Right lobe of liver (tissue), 6 donors: Measurements from ENCODE around the gene CBLL1. TPM values are rescaled to one million over a fixed set of nuclear protein-coding genes. Genes with fewer than 3 reads are reported as not detected.

Experiments
- ATAC-seq, 4 donors: fragments of 200-7000 bp; cut with Tn5 transposase; one replicate each; pipeline ENCODE4 v1.9.1; 2020; ENCODE audit warnings: mild to moderate bottlenecking in 4 of 4, moderate library complexity in 4 of 4
- DNase-seq, 3 donors: peaks; one replicate each; pipeline ENCODE4 v3.0.0-alpha.2; 2020
- H3K27ac ChIP-seq, 3 donors: fragments of 200-600 bp; one replicate each; pipeline ENCODE4 v1.8.0; 2022
- H3K27me3 ChIP-seq, 2 donors: fragments of 200-600 bp; one replicate each; pipeline ENCODE4 v1.8.0; 2022
- H3K36me3 ChIP-seq, 4 donors: fragments of 200-600 bp; sonication (generic) in 1 of 4; one replicate each; pipeline versions ENCODE4 v1.5.1 to v1.8.0; 2017 to 2022; ENCODE audit warnings: control low read depth in 1 of 4
- H3K4me1 ChIP-seq, 4 donors: fragments of 200-600 bp; sonication (generic) in 1 of 4; one replicate each; pipeline versions ENCODE4 v1.5.1 to v1.8.0; 2017 to 2022; ENCODE audit warnings: control low read depth in 1 of 4
- H3K4me3 ChIP-seq, 3 donors: fragments of 200-600 bp; one replicate each; pipeline ENCODE4 v1.8.0; 2022
- H3K9me3 ChIP-seq, 4 donors: fragments of 200-600 bp; sonication (generic) in 1 of 4; one replicate each; pipeline versions ENCODE4 v1.5.1 to v1.8.0; 2017 to 2022; ENCODE audit warnings: control low read depth in 1 of 4
- POLR2A ChIP-seq: fragments of 450-650 bp; IDR thresholded peaks from one replicate; pipeline ENCODE4 v1.6.1; 2017; ENCODE audit warnings: antibody characterized with exemption, mild to moderate bottlenecking
- WGBS: methylation state at CpG from one replicate; pipeline ENCODE4 v1.1.6; 2018; ENCODE audit warnings: low coverage, low lambda C conversion rate; ENCODE audit not compliant: insufficient coverage; ENCODE audit errors: missing lambda C conversion rate; 5-methylcytosine and 5-hydroxymethylcytosine counted together
- intact Hi-C, 2 donors: fragments of 100-400 bp; cut with DNase I; formaldehyde crosslinking; loops; one replicate each; pipeline versions ENCODE4 v1.11.2 to v1.14.1; 2022
- total RNA-seq, 6 experiments: library from RNA; depleted of rRNA in 2 of 6; stranded (reverse); fragments of >200 nt in 2 of 6; fragmentation: NEBNext Ultra II Directional in 3 of 6; extraction: Animal tissue kit (Norgen Biotek cat#: 25700) in 3 of 6; gene quantifications; one replicate each; pipeline versions ENCODE4 v1.1.0 to v1.2.4, GENCODE V29; 2016 to 2023
- TF ChIP-seq, protein P1 (sequence below), 4 donors: fragments of 200-600 bp in 3 of 4; fragments of 450-650 bp in 1 of 4; IDR thresholded peaks; one replicate each; pipeline versions ENCODE4 v1.5.1 to v1.8.0; 2016 to 2022; ENCODE audit warnings: antibody characterized with exemption in 4 of 4, mild to moderate bottlenecking in 2 of 4
- donor health status: DM: no; HTN: yes; CAD: no.
- donor health status: DM: no; HTN: no; CAD: no.
- donor health status: DM: no; HTN: no; CAD: no.
- donor health status: DM: no; HTN: yes; CAD: no.
- donor health status: DM: no; HTN: yes; CAD: no.

Gene CBLL1
- total RNA-seq, 6 experiments from 2014 or later = 5.8 to 11.6 (median 8.5) TPM

DNA sequence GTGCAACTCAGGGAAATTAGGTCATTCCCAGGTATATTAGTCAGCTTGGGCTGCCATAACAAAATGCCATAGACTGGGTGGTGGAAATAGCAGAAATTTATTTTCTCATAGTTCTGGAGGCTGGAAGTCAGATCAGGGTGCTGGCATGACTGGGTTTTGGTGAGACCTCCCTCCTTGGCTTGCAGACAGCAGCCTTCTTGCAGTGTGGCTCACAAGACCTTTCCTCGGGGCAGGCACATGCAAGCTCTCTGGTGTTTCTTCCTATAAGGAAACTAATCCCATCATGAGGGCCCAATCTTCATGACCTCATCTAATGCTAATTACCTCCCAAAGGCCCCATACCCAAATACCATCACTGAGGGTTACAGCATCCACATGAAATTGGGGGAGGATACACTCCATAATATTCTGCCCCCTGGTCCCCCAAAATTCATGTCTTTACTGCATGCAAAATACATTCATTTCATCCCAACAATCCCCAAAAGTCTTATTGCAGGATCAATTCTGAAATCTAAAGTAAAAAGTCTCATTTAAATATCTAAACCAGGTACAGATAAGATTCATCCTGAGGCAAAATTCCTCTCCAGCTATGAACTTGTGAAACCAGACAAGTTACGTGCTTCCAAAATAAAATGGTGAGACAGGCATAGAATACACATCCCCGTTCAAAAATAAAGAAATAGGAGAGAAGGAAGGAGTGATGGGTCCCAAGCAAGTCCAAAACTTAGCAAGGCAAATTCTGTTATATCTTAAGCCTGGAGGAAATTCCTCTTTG is 17.4 kb upstream of the CBLL1 start:
- H3K36me3 ChIP-seq = no peaks in the 10 kb centered on the region
- no peaks in the 10 kb centered on the region for H3K27me3 ChIP-seq
- ATAC-seq (no peak), DNase-seq (no peak)
- WGBS = 53% methylated on average over 2 of the region's 3 CpGs
- no peak for TF ChIP-seq POLR2A
- TF ChIP-seq, protein P1, sequence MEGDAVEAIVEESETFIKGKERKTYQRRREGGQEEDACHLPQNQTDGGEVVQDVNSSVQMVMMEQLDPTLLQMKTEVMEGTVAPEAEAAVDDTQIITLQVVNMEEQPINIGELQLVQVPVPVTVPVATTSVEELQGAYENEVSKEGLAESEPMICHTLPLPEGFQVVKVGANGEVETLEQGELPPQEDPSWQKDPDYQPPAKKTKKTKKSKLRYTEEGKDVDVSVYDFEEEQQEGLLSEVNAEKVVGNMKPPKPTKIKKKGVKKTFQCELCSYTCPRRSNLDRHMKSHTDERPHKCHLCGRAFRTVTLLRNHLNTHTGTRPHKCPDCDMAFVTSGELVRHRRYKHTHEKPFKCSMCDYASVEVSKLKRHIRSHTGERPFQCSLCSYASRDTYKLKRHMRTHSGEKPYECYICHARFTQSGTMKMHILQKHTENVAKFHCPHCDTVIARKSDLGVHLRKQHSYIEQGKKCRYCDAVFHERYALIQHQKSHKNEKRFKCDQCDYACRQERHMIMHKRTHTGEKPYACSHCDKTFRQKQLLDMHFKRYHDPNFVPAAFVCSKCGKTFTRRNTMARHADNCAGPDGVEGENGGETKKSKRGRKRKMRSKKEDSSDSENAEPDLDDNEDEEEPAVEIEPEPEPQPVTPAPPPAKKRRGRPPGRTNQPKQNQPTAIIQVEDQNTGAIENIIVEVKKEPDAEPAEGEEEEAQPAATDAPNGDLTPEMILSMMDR (IDR thresholded peaks at IDR 0.05) = no peak
- H3K4me1 ChIP-seq = no peaks in the 10 kb centered on the region
- no peak overlapping the region for H3K27ac ChIP-seq
- intact Hi-C loops = loop anchor here (10.0 kb wide), 1 partner anchor 262 kb away; no protein-coding TSS in a partner anchor
- no peak overlapping the region for H3K4me3 ChIP-seq
- no peaks in the 10 kb centered on the region for H3K9me3 ChIP-seq

- Histone ChIP-seq H3K27me3 (no peaks in the 10 kb centered on the region), H3K4me1 (no peaks in the 10 kb centered on the region), H3K27ac (no peak overlapping the region), H3K9me3 (no peaks in the 10 kb centered on the region), H3K4me3 (no peak overlapping the region), H3K36me3 (no peaks in the 10 kb centered on the region)
- DNase-seq (no peak), ATAC-seq (no peak)
- no peak for TF ChIP-seq POLR2A
- TF ChIP-seq, protein P1 (IDR thresholded peaks at IDR 0.05) = no peak
- intact Hi-C loops = loop anchor here (10.0 kb wide), 1 partner anchor 263 kb away; no protein-coding TSS in a partner anchor
Measured at GRCh38 chr7:107728276-107728675, 15.7 kb upstream of the CBLL1 start.

GRCh38 chr7:107742678-107743566 is 1.0 kb upstream of the CBLL1 start:
- DNase-seq (peak; percentile 69 to 77 (median 73)), ATAC-seq (peak; percentile 47 to 65 (median 58))
- whole genome bisulfite sequencing = 14% methylated on average over 29 of the region's 29 CpGs
- Histone ChIP-seq H3K4me3 (peak overlapping the region; percentile 72 to 92 (median 84)), H3K4me1 (peaks cover 0 to 21% (median 5%) of the 10 kb centered on the region in 4 donors), H3K27ac (peak overlapping the region; percentile 89 to 93 (median 91)), H3K36me3 (no peaks in the 10 kb centered on the region), H3K9me3 (no peaks in the 10 kb centered on the region), H3K27me3 (no peaks in the 10 kb centered on the region)
- intact Hi-C loops = loop anchor here (10.0 kb wide), 1 partner anchor 132 kb away; no protein-coding TSS in a partner anchor
- no peak for TF ChIP-seq POLR2A
- TF ChIP-seq, protein P1 (IDR thresholded peaks at IDR 0.05) = no peak

GRCh38 chr7:107744345-107744750 is 406 bp downstream of the CBLL1 start:
- peaks cover 0 to 8% (median 0%) of the 10 kb centered on the region in 4 donors for H3K36me3 ChIP-seq
- peak overlapping the region; percentile 89 to 93 (median 91) for H3K27ac ChIP-seq
- H3K4me3 ChIP-seq = peak overlapping the region; percentile 72 to 92 (median 84)
- WGBS = 0% methylated on average over 12 of the region's 22 CpGs
- no peaks in the 10 kb centered on the region for H3K27me3 ChIP-seq
- H3K9me3 ChIP-seq = no peaks in the 10 kb centered on the region
- TF ChIP-seq, protein P1 (IDR thresholded peaks at IDR 0.05) = no peak
- no peak for TF ChIP-seq POLR2A
- intact Hi-C loops = loop anchor here (10.0 kb wide), 1 partner anchor 130 kb away; no protein-coding TSS in a partner anchor
- H3K4me1 ChIP-seq = peaks cover 0 to 21% (median 5%) of the 10 kb centered on the region in 4 donors
- DNase-seq (no peak), ATAC-seq (peak; percentile 48 to 58 (median 50))
